Nucleus accumbens (tissue), 56 donors: ENCODE measurements around the gene MCM9.
"Not testable (repeated sequence)": the region's sequence is repeated elsewhere in the genome, so short reads cannot be mapped to it uniquely, and the experiment has no call there.

ENCODE experiments used
- DNase-seq, 56 donors: peaks; one replicate each; lab custom pipeline; 2025; lab: John Stamatoyannopoulos, UW

Gene MCM9

DNA sequence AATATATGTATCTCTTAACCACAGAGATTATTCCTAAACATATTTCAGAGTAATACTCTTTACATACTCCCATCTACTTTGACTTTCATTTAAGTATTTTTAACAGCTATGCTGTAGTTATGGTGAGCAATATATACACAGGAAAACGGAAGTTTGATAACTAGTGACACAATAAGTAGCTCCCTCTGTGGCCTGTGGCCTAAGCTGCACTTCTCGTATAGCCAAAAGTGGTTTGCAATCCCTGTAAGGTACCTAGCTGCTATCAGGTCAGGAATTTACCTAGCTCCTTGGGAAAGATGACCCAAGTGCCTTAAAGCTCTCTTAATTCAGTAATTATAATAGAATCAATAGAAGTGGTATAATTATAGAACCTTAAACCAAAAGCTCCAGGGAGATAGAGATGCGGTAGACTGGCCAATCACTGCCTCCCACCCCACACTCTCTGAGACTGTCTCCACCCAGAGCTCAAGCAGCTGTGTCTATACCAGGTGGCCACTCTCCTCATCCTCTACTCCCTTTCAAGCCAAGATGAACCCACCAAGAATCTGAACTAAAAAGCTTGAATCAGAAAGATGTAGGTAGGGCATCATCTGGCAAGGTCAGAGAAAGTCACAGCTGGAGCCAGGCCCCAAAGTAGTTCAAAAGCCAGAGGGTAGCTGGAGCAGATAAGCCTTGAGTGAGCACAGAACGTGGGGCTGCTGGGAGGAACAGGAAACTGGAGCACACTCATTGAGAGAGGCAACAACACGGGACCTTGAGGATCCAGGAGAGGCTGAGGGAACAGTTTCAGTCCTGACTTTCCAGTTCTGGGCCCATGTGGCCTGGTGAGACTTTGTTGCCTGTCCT is 125.9 kb downstream of the MCM9 start:
- DNase-seq, result no peak

DNA sequence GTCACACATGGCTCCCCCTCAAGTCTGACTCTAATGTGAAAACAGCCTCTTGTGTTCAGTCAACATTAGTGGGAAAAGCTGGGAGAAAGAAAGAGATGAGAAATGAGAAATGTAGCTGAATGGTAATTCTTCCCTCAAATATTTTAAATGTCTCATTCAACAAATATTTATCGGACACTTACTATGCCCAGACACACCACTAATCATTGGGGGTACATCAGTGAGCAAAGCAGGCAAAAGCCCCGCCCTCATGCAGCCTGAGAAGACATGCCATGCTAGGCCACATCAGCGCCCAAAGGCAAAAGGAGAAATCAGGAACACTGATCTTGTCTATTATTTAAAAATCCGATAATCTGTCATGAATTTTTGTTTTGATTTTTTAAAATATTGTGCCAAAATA is 130.9 kb downstream of the MCM9 start:
- DNase-seq, result no peak

DNA sequence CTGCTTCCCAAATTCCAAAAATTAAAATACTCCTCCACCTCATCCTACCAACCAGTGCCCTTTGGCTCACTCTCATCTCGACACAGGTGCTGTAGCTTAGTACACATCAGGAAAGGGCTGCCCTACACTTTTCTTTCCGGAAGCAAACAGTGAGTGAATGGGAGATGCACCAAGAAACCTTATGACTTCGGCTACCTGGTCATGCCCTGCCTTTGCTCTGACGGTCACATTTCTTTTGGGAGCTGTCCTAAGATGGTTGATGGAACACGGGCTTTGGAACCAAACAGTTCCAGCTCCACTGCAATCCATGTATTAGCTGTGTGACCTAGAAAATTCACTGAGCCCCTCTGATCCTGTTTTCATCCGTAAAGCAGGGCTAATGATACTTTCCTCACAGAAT is 133.7 kb downstream of the MCM9 start:
- DNase-seq, result no peak

DNA sequence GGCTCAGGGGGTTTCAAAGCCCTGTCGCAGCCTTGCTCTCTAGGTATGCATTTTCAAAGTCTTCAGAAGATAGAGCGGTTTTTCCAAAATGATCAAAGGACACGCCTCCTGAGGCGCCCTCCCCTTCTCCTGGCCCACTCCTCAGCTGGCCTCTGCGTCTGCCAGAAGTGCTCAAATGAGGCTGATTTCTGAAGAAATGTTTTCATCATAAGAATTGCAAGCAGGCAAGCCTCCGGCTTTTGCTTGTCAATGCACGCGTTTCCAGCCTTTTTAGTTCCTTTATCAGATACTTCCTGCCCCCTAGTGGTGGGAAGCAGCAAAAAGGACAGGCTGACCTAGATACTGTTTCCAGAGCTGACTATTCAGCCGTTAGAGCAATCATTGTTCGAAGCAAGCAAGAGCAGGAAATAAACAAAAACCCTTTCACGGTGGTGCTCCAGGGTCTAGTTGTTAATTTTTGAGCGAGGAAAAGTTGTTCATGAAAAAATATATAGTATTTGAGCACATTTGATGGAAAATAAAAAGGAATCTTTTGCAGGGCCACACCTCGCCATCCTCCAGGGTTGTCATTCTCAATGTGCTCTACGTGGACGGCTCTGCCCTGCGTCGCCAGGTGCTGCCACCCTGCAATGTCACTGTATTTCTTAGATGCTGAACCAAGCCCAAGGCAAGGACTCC is 134.4 kb downstream of the MCM9 start:
- DNase-seq, result peak in 53 of 56 donors; percentile 12 to 96 (median 76)

DNA sequence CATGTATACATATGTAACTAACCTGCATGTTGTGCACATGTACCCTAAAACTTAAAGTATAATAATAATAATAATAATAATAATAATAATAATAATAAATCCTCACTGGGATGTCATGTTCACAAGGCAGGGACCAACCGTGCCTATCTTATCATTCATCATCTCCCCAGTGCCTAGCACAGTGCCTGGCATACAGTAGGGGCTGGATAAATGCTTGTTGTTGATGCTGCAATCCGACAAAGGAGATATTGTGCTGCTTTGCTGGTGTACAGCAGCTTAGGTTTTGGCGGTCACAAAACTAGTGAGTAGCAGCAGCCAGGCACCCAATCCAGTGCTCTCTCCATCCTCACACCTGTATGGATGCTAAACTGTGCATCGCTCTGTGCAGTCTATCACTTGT is 135.1 kb downstream of the MCM9 start:
- DNase-seq, result no peak

DNA sequence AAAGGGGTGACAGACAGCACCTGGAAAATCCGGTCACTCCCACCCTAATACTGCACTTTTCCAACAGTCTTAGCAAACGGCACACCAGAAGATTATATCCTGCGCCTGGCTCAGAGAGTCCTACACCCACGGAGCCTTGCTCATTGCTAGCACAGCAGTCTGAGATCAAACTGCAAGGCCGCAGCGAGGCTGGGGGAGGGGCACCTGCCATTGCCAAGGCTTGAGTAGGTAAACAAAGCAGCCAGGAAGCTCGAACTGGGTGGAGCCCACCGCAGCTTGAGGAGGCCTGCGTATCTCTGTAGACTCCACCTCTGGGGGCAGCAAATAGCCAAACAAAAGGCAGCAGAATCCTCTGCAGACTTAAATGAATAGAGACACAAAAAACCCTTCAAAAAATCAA is 138.4 kb downstream of the MCM9 start:
- DNase-seq, result not testable (repeated sequence)

DNA sequence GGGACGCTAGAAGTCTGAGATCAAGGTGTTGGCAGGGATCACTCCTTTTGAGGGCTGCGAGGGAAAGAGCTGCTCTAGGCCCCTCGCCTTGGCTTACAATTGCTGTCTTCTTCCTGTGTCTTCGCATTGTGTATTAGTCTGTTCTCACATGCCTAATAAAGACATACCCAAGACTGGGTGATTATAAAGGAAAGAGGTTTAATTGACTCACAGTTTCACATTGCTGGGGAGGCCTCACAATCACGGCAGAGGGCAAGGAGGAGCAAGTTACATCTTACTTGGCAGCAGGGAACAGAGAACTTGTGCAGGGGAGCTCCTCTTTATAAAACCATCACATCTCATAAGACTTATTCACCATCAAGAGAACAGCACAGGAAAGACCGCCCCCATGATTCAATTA is 143.5 kb downstream of the MCM9 start:
- DNase-seq, result no peak

DNA sequence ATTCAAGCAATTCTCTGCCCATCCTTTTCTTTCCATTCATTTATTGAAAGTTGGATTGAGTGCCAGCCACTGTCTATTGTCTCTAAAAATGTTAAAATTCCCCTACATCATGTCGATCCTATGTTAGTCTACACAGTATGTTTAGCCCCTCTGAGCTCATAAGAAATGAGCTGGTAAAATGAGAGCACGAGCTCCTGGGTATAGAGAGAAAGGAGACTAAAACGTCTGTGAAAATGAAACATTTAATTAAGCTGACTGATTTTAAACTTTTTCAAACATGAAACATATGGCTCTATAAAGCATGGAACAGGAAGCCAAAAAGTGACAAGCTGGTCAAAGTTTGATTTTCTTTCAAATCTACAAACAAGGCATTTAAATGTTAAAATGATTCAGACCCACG is 145.0 kb downstream of the MCM9 start:
- DNase-seq, result no peak

DNA sequence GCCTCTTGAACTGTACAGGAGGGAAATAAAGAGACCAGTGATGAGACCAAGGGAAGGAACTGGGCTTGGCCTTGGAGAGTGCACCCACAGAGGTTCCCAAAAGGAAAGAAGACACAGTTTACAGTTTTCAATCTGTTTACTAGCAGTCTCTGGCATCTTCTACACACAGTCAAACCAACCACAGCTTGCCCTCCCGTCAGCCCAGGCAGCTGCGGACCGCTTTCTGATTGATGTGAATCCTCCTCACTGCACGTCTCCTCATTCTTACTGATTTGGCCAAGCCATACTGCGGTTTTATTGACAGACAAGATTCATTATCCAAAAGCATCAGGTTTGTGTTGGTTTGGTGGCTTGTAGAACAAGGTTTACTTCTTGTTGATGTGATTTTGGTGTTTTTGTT is 145.5 kb downstream of the MCM9 start:
- no peak for DNase-seq

DNA sequence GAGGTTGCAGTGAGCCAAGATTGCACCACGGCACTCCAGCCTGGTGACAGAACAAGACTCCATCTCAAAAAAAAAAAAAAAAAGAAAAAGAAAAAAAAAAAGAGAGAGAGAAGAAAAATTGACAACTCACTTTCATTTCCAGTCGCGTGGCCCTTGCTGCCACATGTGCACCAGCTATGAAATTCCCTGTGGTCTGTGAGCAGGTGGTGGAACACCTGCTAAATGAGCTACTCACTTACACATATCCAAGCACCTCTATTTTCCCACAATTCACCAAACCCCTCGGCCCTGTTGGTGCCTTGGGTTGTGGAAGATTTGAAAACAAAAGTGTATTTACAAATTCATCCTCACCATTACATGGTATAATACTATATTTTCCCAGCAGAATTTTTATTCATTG is 146.3 kb downstream of the MCM9 start:
- DNase-seq, result no peak

DNA sequence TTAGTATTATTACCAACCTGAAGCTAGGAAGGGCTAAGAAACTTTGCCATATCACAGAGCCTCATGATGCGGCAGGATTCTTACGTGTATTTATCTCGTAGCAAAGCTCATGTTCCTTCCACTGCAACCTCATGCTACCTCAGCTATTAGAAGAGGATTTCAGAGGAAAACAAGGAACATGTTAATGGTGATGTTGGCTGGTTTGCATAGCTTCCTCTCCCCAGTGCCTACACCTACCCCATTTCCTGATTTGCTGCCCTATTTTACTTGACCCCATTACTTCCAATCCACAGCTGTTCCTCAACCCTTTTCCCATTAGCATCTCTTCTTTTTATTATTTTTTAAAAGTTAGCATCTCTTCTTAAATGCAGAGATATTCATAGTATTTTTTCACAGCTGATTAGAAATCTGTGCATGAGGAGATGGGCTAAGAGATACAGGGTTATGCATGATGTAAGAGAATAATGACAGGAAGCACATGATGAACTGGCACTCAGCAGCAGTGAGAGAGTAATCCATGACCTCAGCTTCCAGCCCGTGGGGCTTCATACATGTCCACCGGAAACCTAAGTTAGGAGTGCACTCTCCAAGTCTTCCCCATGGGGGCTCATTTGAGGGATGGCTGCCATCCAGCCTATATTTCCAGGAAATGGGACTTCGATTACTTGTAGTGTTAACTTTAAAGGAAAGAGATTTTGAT is 147.1 kb downstream of the MCM9 start:
- DNase-seq, result no peak

DNA sequence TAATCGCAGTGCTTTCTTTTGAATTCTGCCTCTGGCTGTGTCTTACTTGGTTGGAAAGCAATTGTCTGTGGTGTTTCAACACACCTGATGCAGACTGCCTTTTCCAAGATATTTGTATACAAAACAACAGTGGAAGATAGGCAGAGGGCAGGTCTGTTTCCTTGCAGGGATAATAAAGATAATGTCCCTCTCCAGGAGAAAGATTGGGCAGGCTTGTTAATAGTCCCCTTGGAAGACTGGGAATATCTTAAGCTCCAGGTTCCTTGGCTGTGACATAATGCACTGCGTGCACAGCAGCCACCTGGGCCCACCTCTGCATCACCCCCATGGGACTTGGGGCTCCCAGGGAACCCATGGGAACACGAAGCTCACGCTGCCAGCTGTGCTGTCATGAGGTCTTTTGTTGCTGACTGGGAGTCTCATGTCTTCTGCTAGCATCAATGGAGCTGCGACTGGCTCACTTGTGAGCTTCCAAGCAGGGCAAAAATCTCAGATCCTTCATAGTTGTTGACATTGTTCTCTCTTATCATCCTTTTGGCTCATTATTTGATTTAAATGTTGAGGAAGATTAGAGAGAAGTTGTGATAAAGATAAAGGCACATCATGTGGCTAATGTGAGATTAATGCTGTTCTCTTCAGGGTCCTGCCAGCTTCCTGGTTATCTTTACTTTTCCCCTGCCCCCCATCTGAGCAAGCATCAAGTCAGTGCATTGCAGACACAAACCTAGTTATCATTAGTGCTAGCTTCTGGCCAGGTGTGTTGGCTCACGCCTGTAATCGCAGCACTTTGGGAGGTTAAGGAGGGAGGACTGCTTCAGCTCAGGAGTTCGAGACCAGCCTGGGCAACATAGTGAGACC is 148.1 kb downstream of the MCM9 start:
- peak in 2 of 56 donors; percentile 3 to 16 for DNase-seq

DNA sequence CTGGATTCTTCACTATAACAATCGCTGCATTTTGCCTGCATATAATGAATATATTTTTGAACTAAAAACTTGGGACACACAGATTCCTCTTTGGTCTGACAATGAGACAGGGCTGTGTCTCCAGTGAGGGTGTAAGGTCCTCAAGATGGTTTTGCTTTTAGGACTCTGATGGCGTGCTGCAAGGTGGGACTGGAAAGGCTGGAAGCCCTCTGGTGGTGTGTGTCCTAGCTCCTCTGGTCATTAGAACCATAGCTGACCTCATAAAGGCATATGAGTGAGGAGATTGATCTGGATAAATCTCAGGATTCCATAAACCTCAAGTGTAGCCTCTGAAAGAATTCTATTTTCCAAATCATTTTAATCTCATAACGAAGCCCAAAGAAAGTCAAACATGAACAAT is 149.4 kb downstream of the MCM9 start:
- DNase-seq, result no peak

DNA sequence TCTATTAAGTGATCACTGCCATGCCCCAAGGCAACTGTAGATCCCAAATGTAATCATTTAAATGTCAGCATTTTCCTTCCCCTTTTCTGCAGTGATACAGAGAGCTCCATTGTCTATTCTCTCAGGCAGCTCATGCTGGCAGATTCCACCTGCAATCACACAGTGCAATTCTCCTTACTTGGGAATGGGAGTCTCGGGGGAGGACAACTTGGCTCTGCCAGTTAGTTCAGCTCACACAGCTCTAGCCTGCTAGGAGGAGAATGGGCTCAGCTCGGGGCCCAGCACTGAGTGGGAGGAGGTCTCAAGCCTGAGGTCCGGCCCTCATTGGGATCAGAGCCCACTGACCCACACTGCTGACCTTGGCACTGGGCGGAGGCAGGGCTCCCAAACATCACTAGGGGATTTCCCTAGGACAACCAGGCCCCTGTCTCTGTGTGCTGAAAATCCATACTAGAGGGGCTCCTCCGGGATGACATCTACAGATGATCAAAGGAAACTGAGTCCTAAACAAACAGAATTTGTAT is 150.3 kb downstream of the MCM9 start:
- peak in 51 of 56 donors; percentile 5 to 76 (median 40) for DNase-seq

DNA sequence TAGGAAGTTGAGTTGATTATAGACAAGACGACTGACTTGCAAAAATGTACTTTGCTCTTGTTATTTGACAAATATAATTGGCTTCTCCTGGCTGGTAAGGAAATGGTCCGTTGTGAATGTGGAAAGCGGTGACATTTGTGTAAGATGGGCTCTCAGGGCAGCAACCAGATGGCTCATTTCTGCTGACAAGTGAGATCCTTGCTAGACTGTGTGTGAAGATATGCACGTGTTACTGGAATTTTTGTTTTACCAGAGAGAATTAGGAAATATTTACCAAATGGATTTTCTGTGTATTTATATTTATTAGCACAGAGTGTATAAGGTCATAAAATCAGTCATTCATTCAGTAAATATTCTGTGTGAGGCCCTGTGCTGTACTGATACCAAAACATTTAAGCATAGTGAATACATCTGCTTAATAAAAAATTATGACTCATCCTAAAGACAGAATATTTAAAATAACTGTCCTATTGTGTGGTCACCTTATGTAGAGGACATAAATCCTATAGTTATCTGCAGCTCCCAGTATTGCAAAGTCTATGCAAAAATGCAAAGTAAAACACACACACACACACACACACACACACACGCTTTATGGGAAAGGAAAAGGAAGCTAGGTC is 150.9 kb downstream of the MCM9 start:
- DNase-seq, result no peak

DNA sequence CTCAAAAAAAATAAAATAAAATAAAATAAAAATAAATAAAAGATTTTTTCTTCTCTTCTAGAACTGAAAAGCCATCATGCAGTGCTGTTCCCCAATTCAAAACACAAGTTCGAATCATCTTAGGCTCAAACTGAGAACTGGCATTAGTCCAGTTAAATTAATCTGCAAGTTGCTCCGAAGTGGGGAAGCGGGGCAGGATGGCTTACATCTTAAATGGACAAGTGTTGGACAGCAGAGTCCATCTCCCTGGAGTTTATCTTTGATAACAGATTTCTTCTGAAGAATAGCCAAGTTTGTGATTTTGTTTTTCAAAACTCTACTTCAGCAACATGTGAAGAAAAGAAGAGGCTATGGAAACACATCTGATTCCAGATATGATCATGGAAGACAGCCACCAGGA is 152.3 kb downstream of the MCM9 start:
- no peak for DNase-seq

DNA sequence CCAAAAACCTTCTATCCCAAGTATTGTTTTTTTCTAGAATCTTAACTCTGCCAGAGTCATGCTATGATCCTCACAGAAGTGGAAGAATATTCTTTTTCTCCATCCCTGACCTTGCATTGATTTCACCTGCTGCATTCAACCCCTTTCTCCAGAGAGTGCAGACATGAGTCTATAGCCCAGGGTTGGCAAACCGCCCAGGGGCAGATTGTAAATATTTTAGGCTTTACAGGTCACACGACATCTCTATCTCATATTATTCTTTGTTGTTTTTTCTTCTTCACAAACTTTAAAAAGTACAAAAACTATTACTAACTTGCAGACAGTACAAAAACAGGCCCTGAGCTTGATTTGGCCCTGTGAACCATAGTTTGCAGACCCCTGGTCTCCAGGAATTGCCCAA is 153.1 kb downstream of the MCM9 start:
- DNase-seq, result no peak

DNA sequence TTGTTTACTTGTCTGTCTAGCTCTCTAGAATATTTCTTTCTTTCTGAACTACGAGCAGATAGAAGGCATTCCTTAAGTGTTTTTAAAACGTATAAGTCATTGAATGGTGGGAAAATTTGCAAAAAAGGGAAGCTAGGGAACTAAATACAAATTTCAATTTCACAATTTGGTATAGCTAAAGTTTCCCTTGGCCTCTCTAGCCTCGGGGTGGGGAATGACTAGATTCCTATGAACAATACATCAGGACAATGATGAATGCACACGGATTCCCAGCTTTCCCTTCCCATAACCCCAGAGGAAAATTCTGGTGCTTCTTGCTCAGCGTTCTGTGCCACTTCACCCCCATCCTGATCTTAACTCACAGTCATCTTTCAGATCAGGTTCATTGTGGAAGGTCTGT is 154.3 kb downstream of the MCM9 start:
- DNase-seq, result no peak

DNA sequence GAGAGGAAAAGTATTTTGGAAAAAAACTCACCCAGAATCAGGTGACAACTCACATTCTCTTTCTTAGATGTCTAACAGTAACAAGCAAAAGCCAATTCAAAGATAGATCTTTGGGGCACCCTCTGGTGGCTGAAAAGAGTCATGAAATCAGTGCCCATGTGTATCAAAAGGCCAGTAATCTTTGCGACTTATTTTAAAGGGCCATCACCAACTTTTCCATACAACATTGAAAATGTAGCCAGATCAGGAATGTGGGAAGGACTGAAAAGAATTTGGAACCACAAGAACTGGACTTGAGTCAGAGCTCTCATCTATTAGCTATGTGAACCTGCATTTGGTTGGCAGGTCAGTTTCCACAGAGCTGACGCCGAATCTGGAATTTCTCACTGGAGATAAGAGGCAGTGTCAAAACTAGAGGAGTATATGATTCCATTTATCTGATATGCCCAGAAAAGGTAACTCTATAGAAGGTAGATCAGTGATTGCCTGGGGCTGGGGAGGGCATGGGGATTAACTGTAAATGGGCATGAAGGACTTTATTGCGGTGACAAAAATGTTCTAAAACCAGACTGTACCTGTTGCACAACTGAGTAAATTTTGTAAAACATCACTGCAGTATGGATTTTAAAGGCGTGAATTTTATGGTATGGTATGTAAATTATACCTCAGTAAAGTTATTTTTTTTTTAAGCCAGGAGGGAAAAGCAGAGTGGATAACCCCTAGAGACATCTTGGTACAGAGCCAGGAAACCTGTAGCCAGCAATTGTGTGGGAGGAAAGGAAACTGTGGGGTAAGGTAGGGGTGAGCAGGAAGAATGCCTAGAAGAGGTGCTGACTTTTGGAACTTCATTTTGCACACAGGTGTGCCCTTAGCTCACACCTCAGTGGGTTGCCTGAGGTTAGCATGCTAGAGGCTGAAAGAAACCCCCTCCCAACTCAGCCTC is 158.1 kb downstream of the MCM9 start:
- peak in 38 of 56 donors; percentile 2 to 81 (median 34) for DNase-seq
